GM12892 (cell line): ENCODE results near the gene LTBP4.
"Not testable (repeated sequence)": the region's sequence is repeated elsewhere in the genome, so short reads cannot be mapped to it uniquely, and the experiment has no call there.

Source experiments
- DNase-seq: peaks from one replicate; pipeline ENCODE4 v3.0.0; 2011; ENCODE audit not compliant: insufficient read length
- FAIRE-seq: peaks from 2 replicates; lab custom pipeline; 2011; peaks lifted over from hg19 to GRCh38; lab: Jason Lieb, UNC
- POLR2A ChIP-seq: IDR thresholded peaks from 2 replicates; pipeline ENCODE4 v1.6.1; 2011; ENCODE audit warnings: low read depth, low read length, control low read depth
- POLR2AphosphoS5 ChIP-seq: IDR thresholded peaks from 2 replicates; pipeline ENCODE4 v1.6.1; 2011; ENCODE audit warnings: low read depth, low read length, control low read depth
- TAF1 ChIP-seq: IDR thresholded peaks from 2 replicates; pipeline ENCODE4 v1.6.1; 2011; ENCODE audit warnings: low read depth, mild to moderate bottlenecking, control low read depth, low read length, borderline replicate concordance

The LTBP4 gene

GRCh38 chr19:40646743-40647254 is 45.6 kb downstream of the LTBP4 start:
- DNase-seq (no peak), FAIRE-seq (no peak)
- no peak for TF ChIP-seq TAF1
- TF ChIP-seq POLR2A: no peak
- no peak for TF ChIP-seq POLR2AphosphoS5

DNA sequence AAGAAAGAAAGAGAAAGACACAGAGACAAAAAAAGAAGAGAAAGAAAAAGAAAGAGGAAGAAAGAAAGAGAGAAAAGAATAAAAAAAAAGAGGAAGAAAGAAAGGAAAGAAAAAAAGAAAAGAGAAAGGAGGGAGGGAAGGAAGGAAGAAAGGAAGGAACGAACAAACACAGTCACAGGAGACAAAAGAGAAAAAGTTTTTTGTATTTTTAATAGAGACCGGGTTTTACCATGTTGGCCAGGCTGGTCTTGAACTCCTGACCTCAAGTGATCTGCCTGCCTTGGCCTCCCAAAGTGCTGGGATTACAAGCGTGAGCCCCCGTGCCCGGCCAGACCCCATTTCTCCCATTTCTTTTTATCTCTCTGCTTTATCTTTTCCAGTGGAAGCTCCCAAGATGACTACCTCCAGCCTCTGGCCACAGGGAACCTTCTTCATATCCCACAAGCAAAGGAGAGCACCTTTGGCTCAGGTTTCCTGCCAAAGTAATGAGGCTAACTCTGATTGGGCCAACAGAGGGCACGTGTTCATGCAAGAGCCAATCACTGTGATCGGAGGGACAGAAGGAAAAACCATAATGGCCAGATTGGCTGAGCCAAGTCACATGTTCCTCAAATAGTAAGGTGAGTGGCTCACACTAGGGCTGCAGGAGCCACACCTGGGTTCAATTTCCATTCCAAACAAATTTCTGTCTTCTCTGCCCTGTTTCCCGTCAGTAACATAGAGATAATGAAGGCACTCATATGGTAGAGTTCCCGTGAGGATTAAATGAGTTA is 48.9 kb downstream of the LTBP4 start:
- not testable (repeated sequence) for FAIRE-seq, DNase-seq

DNA sequence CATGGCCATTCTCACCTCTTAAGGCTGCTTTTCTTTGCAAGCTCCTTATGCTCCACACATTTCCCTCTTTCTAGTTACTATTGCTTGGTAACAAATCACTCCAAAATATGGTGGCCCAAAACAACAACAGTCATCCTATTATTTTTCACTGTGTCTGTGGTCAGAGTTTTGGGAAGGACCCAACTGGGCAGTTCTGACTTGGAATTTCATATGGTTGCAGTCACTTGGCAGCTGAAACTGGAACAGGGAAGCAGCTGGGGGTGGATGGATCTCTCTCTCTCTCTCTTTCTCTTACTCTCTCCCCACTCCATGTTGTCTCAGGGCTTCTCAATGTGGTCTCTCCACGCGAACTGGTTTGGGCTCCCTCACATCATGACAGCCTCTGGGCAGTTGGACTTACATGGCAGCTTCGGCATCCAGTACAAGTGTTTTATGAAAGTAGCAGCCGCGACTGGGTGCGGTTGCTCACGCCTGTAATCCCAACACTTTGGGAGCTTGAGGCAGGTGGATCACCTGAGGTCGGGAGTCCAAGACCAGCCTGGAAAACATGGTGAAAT is 49.7 kb downstream of the LTBP4 start:
- DNase-seq (no peak), FAIRE-seq (no peak)
- no peak for TF ChIP-seq POLR2A
- TF ChIP-seq TAF1: no peak
- TF ChIP-seq POLR2AphosphoS5: no peak

- FAIRE-seq: peak; percentile 36
- not testable (repeated sequence) for DNase-seq
Measured at GRCh38 chr19:40652303-40652702, 51.1 kb downstream of the LTBP4 start.

GRCh38 chr19:40655684-40656083 is 54.5 kb downstream of the LTBP4 start:
- not testable (repeated sequence) for DNase-seq, FAIRE-seq

- no peak for DNase-seq
- FAIRE-seq: no peak
- TF ChIP-seq POLR2AphosphoS5: no peak
- no peak for TF ChIP-seq POLR2A
- no peak for TF ChIP-seq TAF1
Measured at GRCh38 chr19:40658031-40658430, 56.9 kb downstream of the LTBP4 start.

DNA sequence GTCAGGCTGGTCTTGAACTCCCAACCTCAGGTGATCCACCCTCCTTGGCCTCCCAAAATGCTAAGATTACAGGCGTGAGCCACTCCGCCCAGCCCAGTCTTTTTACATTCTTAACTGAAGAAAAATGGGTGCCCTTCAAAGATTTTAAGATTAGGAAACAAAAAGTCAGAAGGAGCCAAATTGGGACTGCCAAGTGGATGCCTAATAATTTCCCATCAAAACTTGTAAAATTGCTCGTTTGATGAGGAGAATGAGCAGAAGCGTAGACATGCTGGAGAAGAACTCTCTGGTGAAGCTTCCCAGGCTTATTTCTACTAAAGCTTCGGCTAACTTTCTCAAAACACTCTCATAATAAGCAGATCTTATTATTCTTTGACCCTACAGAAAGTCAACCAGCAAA is 57.9 kb downstream of the LTBP4 start:
- FAIRE-seq: no peak
- TF ChIP-seq TAF1 (no peak), POLR2AphosphoS5 (no peak), POLR2A (no peak)

GRCh38 chr19:40659566-40659965 is 58.4 kb downstream of the LTBP4 start:
- TF ChIP-seq POLR2AphosphoS5: no peak
- no peak for TF ChIP-seq TAF1
- TF ChIP-seq POLR2A: no peak
- no peak for FAIRE-seq
- no peak for DNase-seq

More for the DNA sequence above, 57.9 kb downstream of the LTBP4 start:
- no peak for DNase-seq

DNA sequence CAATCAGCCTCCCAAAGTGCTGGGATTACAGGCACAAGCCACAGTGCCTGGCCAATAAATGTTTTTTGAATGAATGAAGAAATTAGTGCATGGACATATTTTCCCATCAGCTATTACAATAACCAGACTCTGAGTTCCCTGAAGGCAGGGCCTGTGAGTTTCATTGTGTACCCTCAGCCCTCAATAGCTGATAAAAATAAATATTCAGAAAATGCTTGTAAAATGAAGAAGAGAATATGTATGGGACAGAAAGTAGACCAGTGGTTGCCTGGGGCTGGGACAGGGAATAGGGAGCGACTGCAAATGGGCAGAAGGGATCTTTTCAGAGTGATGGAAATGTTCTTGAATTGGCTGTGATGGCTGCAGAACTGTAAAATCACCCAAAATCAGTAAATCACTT is 60.4 kb downstream of the LTBP4 start:
- no peak for FAIRE-seq

GRCh38 chr19:40662925-40663694 is 61.9 kb downstream of the LTBP4 start:
- DNase-seq: peak; percentile 96
- peak; percentile 90 for FAIRE-seq
- TF ChIP-seq TAF1 (no peak), POLR2AphosphoS5 (no peak), POLR2A (no peak)

More for the DNA sequence above, 60.4 kb downstream of the LTBP4 start:
- no peak for DNase-seq
- TF ChIP-seq POLR2AphosphoS5: no peak
- TF ChIP-seq POLR2A: no peak
- no peak for TF ChIP-seq TAF1

DNA sequence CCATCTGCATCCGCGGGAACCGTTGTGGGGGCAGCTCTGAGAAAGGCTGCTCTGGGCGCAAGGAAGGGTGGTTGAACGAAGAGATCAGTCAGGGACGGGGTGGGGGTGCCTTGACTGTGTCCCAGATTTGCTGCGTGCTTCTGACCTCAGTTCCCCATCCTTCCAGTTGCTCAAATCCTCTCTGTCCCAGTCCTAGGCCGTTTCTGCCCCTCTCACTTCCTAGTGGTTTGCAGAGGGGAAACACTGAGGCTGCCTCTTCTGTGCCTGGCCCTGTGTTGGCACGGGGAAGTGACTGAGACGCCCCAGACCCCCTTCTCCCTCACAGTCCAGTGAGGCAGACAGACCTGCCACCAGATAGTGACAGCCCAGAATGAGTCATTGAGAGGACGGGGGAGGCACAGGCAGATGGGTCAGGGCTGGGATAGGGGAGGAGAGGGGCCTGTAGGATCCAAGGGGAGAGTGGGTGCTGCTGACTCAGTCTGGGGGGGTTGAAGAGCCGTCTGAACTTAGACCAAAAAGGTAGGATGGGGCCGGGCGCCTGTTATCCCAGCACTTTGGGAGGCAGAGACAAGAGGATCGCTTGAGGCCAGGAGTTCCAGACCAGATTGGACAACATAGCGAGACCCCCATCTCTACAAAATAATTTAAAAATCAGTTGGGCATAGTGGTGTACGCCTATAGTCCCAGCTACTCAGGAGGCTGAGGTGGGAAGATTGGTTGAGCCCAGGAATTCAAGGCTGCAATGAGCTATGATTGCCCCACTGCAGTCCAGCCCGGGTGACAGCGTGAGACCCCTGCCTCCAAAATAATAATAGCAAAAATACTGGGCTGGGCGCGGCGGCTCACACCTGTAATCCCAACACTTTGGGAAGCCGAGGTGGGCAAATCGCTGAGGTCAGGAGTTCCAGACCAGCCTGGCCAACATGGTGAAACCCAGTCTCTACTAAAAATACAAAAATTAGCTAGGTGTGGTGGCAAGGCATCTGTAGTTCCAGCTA is 62.8 kb downstream of the LTBP4 start:
- FAIRE-seq: no peak
- no peak for DNase-seq
- no peak for TF ChIP-seq POLR2AphosphoS5
- TF ChIP-seq TAF1: no peak
- no peak for TF ChIP-seq POLR2A

- DNase-seq (no peak), FAIRE-seq (no peak)
- no peak for TF ChIP-seq TAF1
- TF ChIP-seq POLR2A: no peak
- TF ChIP-seq POLR2AphosphoS5: no peak
Measured at GRCh38 chr19:40666803-40667438, 65.8 kb downstream of the LTBP4 start.
